H1 (cell line): ENCODE measurements around the gene STAT2. TPM values are rescaled to one million over a fixed set of nuclear protein-coding genes. Genes with fewer than 3 reads are reported as not detected.

Experiments
- CTCF ChIA-PET: fragments of 300-600 bp; sonication (Branson Sonifier 250); formaldehyde crosslinking; loops from one replicate; lab custom pipeline; 2021; ENCODE audit not compliant: partially characterized antibody; lab: Charles Lee
- POLR2A ChIA-PET: fragments of 300-600 bp; sonication (Branson Sonifier 250); formaldehyde crosslinking; loops from one replicate; lab custom pipeline; 2021; ENCODE audit warnings: inconsistent platforms; ENCODE audit not compliant: partially characterized antibody; lab: Charles Lee
- DNase-seq, 2 experiments: peaks; one replicate each; pipeline versions ENCODE4 v3.0.0 to v3.0.0-alpha.2; 2010 to 2022; ENCODE audit warnings: low spot score in 2 of 2, low read depth in 1 of 2, mixed read lengths in 1 of 2
- FAIRE-seq: peaks from 2 replicates; lab custom pipeline; 2011; peaks lifted over from hg19 to GRCh38; lab: Jason Lieb, UNC
- H2AFZ ChIP-seq: 2 replicates; pipeline ENCODE4 v1.8.1; 2012; ENCODE audit warnings: low read length, inconsistent platforms
- H2AK5ac ChIP-seq: 2 replicates; pipeline ENCODE4 v1.6.1; 2013; ENCODE audit warnings: low read depth, low read length
- H2BK120ac ChIP-seq: replicated peaks from 2 replicates; pipeline ENCODE3; 2013; ENCODE audit warnings: low read depth, low read length, inconsistent platforms
- H2BK12ac ChIP-seq: 2 replicates; pipeline ENCODE4 v1.6.1; 2013; ENCODE audit warnings: low read depth, low read length
- H2BK15ac ChIP-seq: 2 replicates; pipeline ENCODE4 v1.6.1; 2013; ENCODE audit warnings: low read length
- H2BK20ac ChIP-seq: 2 replicates; pipeline ENCODE4 v1.6.1; 2013; ENCODE audit warnings: low read length
- H2BK5ac ChIP-seq: 2 replicates; pipeline ENCODE4 v1.6.1; 2013; ENCODE audit warnings: low read depth, low read length
- H3K14ac ChIP-seq: 2 replicates; pipeline ENCODE4 v1.6.1; 2013; ENCODE audit warnings: inconsistent platforms; ENCODE audit not compliant: insufficient read length
- H3K18ac ChIP-seq: 2 replicates; pipeline ENCODE4 v1.6.1; 2013; ENCODE audit warnings: low read length; ENCODE audit errors: extremely low read depth
- H3K23ac ChIP-seq: 2 replicates; pipeline ENCODE4 v1.6.1; 2013; ENCODE audit warnings: inconsistent platforms; ENCODE audit not compliant: insufficient read length
- H3K23me2 ChIP-seq: 2 replicates; pipeline ENCODE4 v1.6.1; 2013; ENCODE audit warnings: low read depth, low read length
- H3K27ac ChIP-seq: 2 replicates; pipeline ENCODE4 v1.6.1; 2011; ENCODE audit warnings: low read depth, low read length, inconsistent platforms
- H3K27me3 ChIP-seq, 4 experiments: replicated peaks in 1 of 4; 1 replicate in 1 of 4; 2 replicates in 3 of 4; pipeline versions ENCODE4 v1.6.1 to v1.8.1; 2011 to 2013; ENCODE audit warnings: low read length in 3 of 4, mild to moderate bottlenecking in 3 of 4, inconsistent platforms in 2 of 4, mixed read lengths in 2 of 4, moderate library complexity in 1 of 4; ENCODE audit not compliant: control insufficient read depth in 3 of 4, insufficient read depth in 3 of 4; ENCODE audit errors: extremely low read depth in 1 of 4
- H3K36me3 ChIP-seq, 4 experiments: 2 replicates each; pipeline versions ENCODE4 v1.6.1 to v1.8.1; 2011 to 2013; ENCODE audit warnings: mild to moderate bottlenecking in 4 of 4, low read length in 3 of 4, moderate library complexity in 2 of 4, control low read depth in 1 of 4, inconsistent platforms in 1 of 4; ENCODE audit not compliant: insufficient read depth in 4 of 4, control insufficient read depth in 2 of 4
- H3K4ac ChIP-seq: replicated peaks from 2 replicates; pipeline ENCODE3; 2013; ENCODE audit warnings: low read length, low read depth, mixed read lengths, inconsistent platforms; ENCODE audit not compliant: insufficient read length
- H3K4me1 ChIP-seq, 4 experiments: replicated peaks in 1 of 4; 1 replicate in 1 of 4; 2 replicates in 3 of 4; pipeline versions ENCODE4 v1.6.1 to v1.8.1; 2011 to 2013; ENCODE audit warnings: low read length in 3 of 4, inconsistent platforms in 2 of 4, mixed read lengths in 1 of 4; ENCODE audit not compliant: insufficient read depth in 4 of 4, control insufficient read depth in 3 of 4
- H3K4me2 ChIP-seq, 2 experiments: 2 replicates each; pipeline versions ENCODE4 v1.6.1 to v1.8.1; 2011 to 2013; ENCODE audit warnings: low read depth in 2 of 2, low read length in 2 of 2, control low read depth in 1 of 2, inconsistent platforms in 1 of 2, mild to moderate bottlenecking in 1 of 2; ENCODE audit not compliant: insufficient read depth in 1 of 2
- H3K4me3 ChIP-seq, 4 experiments: fragments of 200-600, 300-600 bp in 1 of 4; sonication (generic), shearing (Covaris generic), sonication (Bioruptor Twin) in 1 of 4; 2 replicates each; pipeline versions ENCODE4 v1.5.1 to v1.8.1; 2011 to 2016; ENCODE audit warnings: low read length in 4 of 4, low read depth in 3 of 4, control low read depth in 2 of 4, inconsistent platforms in 2 of 4, mild to moderate bottlenecking in 2 of 4, mixed read lengths in 1 of 4, moderate library complexity in 1 of 4; ENCODE audit not compliant: insufficient read depth in 2 of 4; ENCODE audit errors: extremely low read depth in 1 of 4
- H3K56ac ChIP-seq: replicated peaks from 2 replicates; pipeline ENCODE3; 2013; ENCODE audit warnings: low read depth, mild to moderate bottlenecking, mixed read lengths, low read length, inconsistent platforms; ENCODE audit not compliant: insufficient read length
- H3K79me1 ChIP-seq: 2 replicates; pipeline ENCODE4 v1.6.1; 2013; ENCODE audit warnings: low read depth, low read length, control low read depth
- H3K79me2 ChIP-seq, 2 experiments: 2 replicates each; pipeline versions ENCODE4 v1.6.1 to v1.8.1; 2012 to 2013; ENCODE audit warnings: low read length in 2 of 2, mild to moderate bottlenecking in 2 of 2, inconsistent platforms in 1 of 2; ENCODE audit not compliant: insufficient read depth in 2 of 2, control insufficient read depth in 1 of 2
- H3K9ac ChIP-seq, 4 experiments: replicated peaks in 1 of 4; 1 replicate in 1 of 4; 2 replicates in 3 of 4; pipeline versions ENCODE4 v1.6.1 to v1.8.1; 2011 to 2013; ENCODE audit warnings: low read depth in 3 of 4, low read length in 3 of 4, control low read depth in 2 of 4, mild to moderate bottlenecking in 2 of 4, moderate library complexity in 2 of 4, inconsistent platforms in 1 of 4; ENCODE audit errors: extremely low read depth in 1 of 4
- H3K9me3 ChIP-seq, 2 experiments: 2 replicates each; pipeline versions ENCODE4 v1.6.1 to v1.8.1; 2012 to 2013; ENCODE audit warnings: mild to moderate bottlenecking in 2 of 2, moderate library complexity in 2 of 2, control low read depth in 1 of 2, inconsistent platforms in 1 of 2, low read depth in 1 of 2, low read length in 1 of 2, mixed read lengths in 1 of 2; ENCODE audit not compliant: insufficient read depth in 2 of 2
- H4K20me1 ChIP-seq, 2 experiments: replicated peaks in 1 of 2; 2 replicates each; pipeline versions ENCODE3 to v1.8.1; 2011 to 2013; ENCODE audit warnings: inconsistent platforms in 2 of 2, low read length in 2 of 2, mild to moderate bottlenecking in 1 of 2; ENCODE audit not compliant: insufficient read depth in 2 of 2, control insufficient read depth in 1 of 2
- H4K5ac ChIP-seq: 2 replicates; pipeline ENCODE4 v1.6.1; 2013; ENCODE audit warnings: low read length, low read depth, mixed read lengths, inconsistent platforms; ENCODE audit not compliant: insufficient read length
- H4K8ac ChIP-seq: 2 replicates; pipeline ENCODE4 v1.8.0; 2013; ENCODE audit warnings: mild to moderate bottlenecking, moderate library complexity, low read length, inconsistent platforms; ENCODE audit not compliant: insufficient read depth; ENCODE audit errors: extremely low read depth
- H4K91ac ChIP-seq: replicated peaks from 2 replicates; pipeline ENCODE3; 2013; ENCODE audit warnings: low read length, mixed read lengths, inconsistent platforms; ENCODE audit not compliant: insufficient read length
- ATF2 ChIP-seq: IDR thresholded peaks from 2 replicates; pipeline ENCODE4 v1.6.1; 2012; ENCODE audit warnings: low read length, inconsistent platforms
- JUND ChIP-seq: IDR thresholded peaks from 2 replicates; pipeline ENCODE4 v1.6.1; 2011; ENCODE audit warnings: mild to moderate bottlenecking, improper control_type of control experiment, low read length
- PHF8 ChIP-seq: fragments of 200-600 bp; sonication (generic); conservative IDR thresholded peaks from 2 replicates; pipeline ENCODE4 v1.7.1; 2012; ENCODE audit warnings: low read depth, mild to moderate bottlenecking, inconsistent platforms, low read length, moderate library complexity
- POLR2A ChIP-seq, 2 experiments: IDR thresholded peaks; 1 replicate in 1 of 2; 2 replicates in 1 of 2; pipeline ENCODE4 v1.6.1; 2011; ENCODE audit warnings: low read depth in 2 of 2, low read length in 2 of 2, mild to moderate bottlenecking in 2 of 2; ENCODE audit errors: control extremely low read depth in 1 of 2
- SP2 ChIP-seq: IDR thresholded peaks from 2 replicates; pipeline ENCODE4 v1.6.1; 2012; ENCODE audit warnings: mild to moderate bottlenecking, low read length, inconsistent platforms
- WGBS, 2 experiments: shearing (Covaris generic) in 1 of 2; methylation state at CpG; one replicate each; pipeline versions ENCODE4 v1.1.6 to v1.1.7; 2013 to 2015; ENCODE audit warnings: low lambda C conversion rate in 2 of 2, mixed read lengths in 2 of 2, inconsistent platforms in 1 of 2, low coverage in 1 of 2, missing lambda C conversion rate in 1 of 2; ENCODE audit not compliant: insufficient replicate concordance in 2 of 2, insufficient coverage in 1 of 2, insufficient read length in 1 of 2; ENCODE audit errors: extremely low coverage in 1 of 2, missing lambda C conversion rate in 1 of 2; 5-methylcytosine and 5-hydroxymethylcytosine counted together
- polyA plus RNA-seq, 7 experiments: library from polyadenylated mRNA; depleted of rRNA in 3 of 7; stranded (reverse) in 5 of 7; unstranded in 2 of 7; fragments of >200 nt in 5 of 7; fragments of 200-250 nt in 2 of 7; gene quantifications; 1 replicate in 5 of 7; 2 replicates in 1 of 7; 4 replicates in 1 of 7; pipeline versions ENCODE4 v1.2.1 to v1.2.3, GENCODE V29; 2011 to 2013; ENCODE audit warnings: missing spikeins in 2 of 7, mixed read lengths in 2 of 7
- total RNA-seq: library from RNA; stranded (reverse); fragmentation: NEBNext Ultra II Directional; extraction: Animal tissue kit (Norgen Biotek cat#: 25700); gene quantifications from 2 replicates; pipeline ENCODE4 v1.2.1, GENCODE V29; 2021
- TF ChIP-seq, protein P1 (sequence below), 3 experiments: IDR thresholded peaks; 1 replicate in 2 of 3; 2 replicates in 1 of 3; pipeline versions ENCODE4 v1.5.1 to v1.6.1; 2011; ENCODE audit warnings: low read length in 3 of 3, mild to moderate bottlenecking in 3 of 3, inconsistent platforms in 2 of 3, low read depth in 1 of 3, moderate library complexity in 1 of 3; ENCODE audit not compliant: insufficient read depth in 1 of 3; ENCODE audit errors: control extremely low read depth in 1 of 3

Gene STAT2
- total and polyA plus RNA-seq, 2 of the 8 experiments (the other 6 are each of a cell fraction or from before 2014, with no cell fraction given), result 37.1 to 44.7 TPM

- H3K56ac ChIP-seq, result no peak overlapping the region
- H3K23me2 ChIP-seq, result peaks cover 3% of the 10 kb centered on the region; the same call in 1 of the 2 replicates
- H2BK120ac ChIP-seq, result no peak overlapping the region
- H3K18ac ChIP-seq, result peak overlapping the region; percentile 86
- no peak overlapping the region for H2BK20ac ChIP-seq
- H4K91ac ChIP-seq, result no peak overlapping the region
- no peaks in the 10 kb centered on the region for H3K79me1 ChIP-seq
- H3K4me1 ChIP-seq, result peaks cover 0 to 9% (median 2%) of the 10 kb centered on the region in 4 experiments; a peak in 4 of 7 replicates
- CTCF ChIA-PET, result interaction anchor here (0.5 to 1.6 kb wide), 6 partner anchors 22 to 1902 kb away, joined by 3 to 4 read pairs (median 3); partner anchors contain the start of gene SMARCC2
- H3K9ac ChIP-seq, result peak overlapping the region in 3 of 4 experiments; percentile 0 to 71 (median 49); a peak in 3 of 7 replicates
- peak overlapping the region; percentile 63; the same call in 1 of the 2 replicates for H4K8ac ChIP-seq
- H3K4me2 ChIP-seq, result peak overlapping the region; percentile 82 to 89
- peak overlapping the region; percentile 34 to 99 (median 96); a peak in 7 of 8 replicates for H3K4me3 ChIP-seq
- no peak overlapping the region for H2BK15ac ChIP-seq
- H3K36me3 ChIP-seq, result peaks cover 2 to 14% (median 8%) of the 10 kb centered on the region in 4 experiments; a peak in 5 of 8 replicates
- H3K27ac ChIP-seq, result peak overlapping the region; percentile 78
- peak overlapping the region; percentile 86 for H2BK5ac ChIP-seq
- H2AK5ac ChIP-seq, result no peak overlapping the region
- POLR2A ChIA-PET, result interaction anchor here (0.7 to 2.1 kb wide), 13 partner anchors 17 to 184 kb away, joined by 3 to 14 read pairs (median 4); partner anchors contain the start of genes ANKRD52, COQ10A, IL23A and PAN2
- no peak for FAIRE-seq
- H3K27me3 ChIP-seq, result no peaks in the 10 kb centered on the region
- peak overlapping the region; percentile 10 for H4K5ac ChIP-seq
- 60% methylated on average over 20 of the region's 21 CpGs; no CpG with 5 or more reads in 1 of the 2 experiments for WGBS, 2 experiments
- no peaks in the 10 kb centered on the region for H3K9me3 ChIP-seq
- H2AFZ ChIP-seq, result no peak overlapping the region
- no peak overlapping the region for H3K4ac ChIP-seq
- peaks cover 12 to 38% of the 10 kb centered on the region in 2 experiments for H3K79me2 ChIP-seq
- peak in 1 of 2 experiments; percentile 46 for DNase-seq
- H3K14ac ChIP-seq, result no peak overlapping the region
- peak overlapping the region; percentile 77; the same call in 1 of the 2 replicates for H2BK12ac ChIP-seq
- H3K23ac ChIP-seq, result no peak overlapping the region
- peaks cover 0 to 2% of the 10 kb centered on the region in 2 experiments for H4K20me1 ChIP-seq
- TF ChIP-seq, protein P1, sequence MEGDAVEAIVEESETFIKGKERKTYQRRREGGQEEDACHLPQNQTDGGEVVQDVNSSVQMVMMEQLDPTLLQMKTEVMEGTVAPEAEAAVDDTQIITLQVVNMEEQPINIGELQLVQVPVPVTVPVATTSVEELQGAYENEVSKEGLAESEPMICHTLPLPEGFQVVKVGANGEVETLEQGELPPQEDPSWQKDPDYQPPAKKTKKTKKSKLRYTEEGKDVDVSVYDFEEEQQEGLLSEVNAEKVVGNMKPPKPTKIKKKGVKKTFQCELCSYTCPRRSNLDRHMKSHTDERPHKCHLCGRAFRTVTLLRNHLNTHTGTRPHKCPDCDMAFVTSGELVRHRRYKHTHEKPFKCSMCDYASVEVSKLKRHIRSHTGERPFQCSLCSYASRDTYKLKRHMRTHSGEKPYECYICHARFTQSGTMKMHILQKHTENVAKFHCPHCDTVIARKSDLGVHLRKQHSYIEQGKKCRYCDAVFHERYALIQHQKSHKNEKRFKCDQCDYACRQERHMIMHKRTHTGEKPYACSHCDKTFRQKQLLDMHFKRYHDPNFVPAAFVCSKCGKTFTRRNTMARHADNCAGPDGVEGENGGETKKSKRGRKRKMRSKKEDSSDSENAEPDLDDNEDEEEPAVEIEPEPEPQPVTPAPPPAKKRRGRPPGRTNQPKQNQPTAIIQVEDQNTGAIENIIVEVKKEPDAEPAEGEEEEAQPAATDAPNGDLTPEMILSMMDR (IDR thresholded peaks at IDR 0.05; ENCODE audit: control extremely low read depth in 1 of 3, insufficient read depth in 1 of 3, low read depth in 1 of 3, low read length in 3 of 3), result no peak
- TF ChIP-seq POLR2A (IDR thresholded peaks at IDR 0.05; ENCODE audit: control extremely low read depth in 1 of 2, low read depth in 2 of 2, low read length in 2 of 2) (peak; percentile 23 to 67; a peak in 2 of 3 replicates), PHF8 (no peak), SP2 (no peak), ATF2 (peak; percentile 49; the same call in 1 of the 2 replicates), JUND (no peak)
These were observed 59.1 kb downstream of the STAT2 start for GRCh38 chr12:56300644-56301464.
